Liver (tissue), 9 donors: ENCODE measurements around the gene MMP2. TPM values are rescaled to one million over a fixed set of nuclear protein-coding genes. Genes with fewer than 3 reads are reported as not detected.

ENCODE experiments used
- DNase-seq: peaks from one replicate; pipeline ENCODE4 v3.0.0-alpha.2; 2017; ENCODE audit warnings: low spot score
- H3K27ac ChIP-seq, 2 donors: one replicate each; pipeline ENCODE4 v1.7.0; 2013; ENCODE audit warnings: inconsistent platforms in 2 of 2, low read length in 2 of 2, control low read depth in 1 of 2, low read depth in 1 of 2, mild to moderate bottlenecking in 1 of 2
- H3K27me3 ChIP-seq, 4 donors: one replicate each; pipeline versions ENCODE4 v1.6.1 to v1.7.0; 2013; ENCODE audit warnings: low read length in 3 of 4, inconsistent platforms in 1 of 4, mild to moderate bottlenecking in 1 of 4, moderate library complexity in 1 of 4; ENCODE audit not compliant: control insufficient read depth in 4 of 4, insufficient read depth in 4 of 4
- H3K36me3 ChIP-seq, 4 donors: one replicate each; pipeline versions ENCODE4 v1.6.1 to v1.7.0; 2013; ENCODE audit warnings: low read length in 3 of 4, mild to moderate bottlenecking in 3 of 4, low read depth in 1 of 4, moderate library complexity in 1 of 4; ENCODE audit not compliant: control insufficient read depth in 4 of 4, insufficient read depth in 3 of 4
- H3K4me1 ChIP-seq, 4 donors: one replicate each; pipeline versions ENCODE4 v1.6.1 to v1.7.0; 2013; ENCODE audit warnings: low read length in 3 of 4, mild to moderate bottlenecking in 3 of 4, moderate library complexity in 1 of 4; ENCODE audit not compliant: control insufficient read depth in 4 of 4, insufficient read depth in 4 of 4
- H3K4me3 ChIP-seq, 3 donors: one replicate each; pipeline versions ENCODE4 v1.6.1 to v1.7.0; 2013; ENCODE audit warnings: low read length in 3 of 3, control low read depth in 1 of 3, low read depth in 1 of 3, mild to moderate bottlenecking in 1 of 3
- H3K9ac ChIP-seq, 2 donors: one replicate each; pipeline ENCODE4 v1.7.0; 2013; ENCODE audit warnings: low read length in 2 of 2, mild to moderate bottlenecking in 2 of 2, moderate library complexity in 2 of 2, control low read depth in 1 of 2, low read depth in 1 of 2
- H3K9me3 ChIP-seq, 4 donors: one replicate each; pipeline versions ENCODE4 v1.6.1 to v1.7.0; 2013; ENCODE audit warnings: low read length in 3 of 4; ENCODE audit not compliant: control insufficient read depth in 4 of 4
- ATF3 ChIP-seq: IDR thresholded peaks from 2 replicates; pipeline ENCODE4 v1.6.1; 2016; ENCODE audit warnings: antibody characterized with exemption
- EGR1 ChIP-seq, 2 donors: IDR thresholded peaks; 2 replicates each; pipeline ENCODE4 v1.6.1; 2016 to 2018; ENCODE audit warnings: antibody characterized with exemption in 2 of 2, low read depth in 2 of 2
- FOXA1 ChIP-seq: IDR thresholded peaks from 2 replicates; pipeline ENCODE4 v1.6.1; 2016; ENCODE audit warnings: antibody characterized with exemption
- FOXA2 ChIP-seq: IDR thresholded peaks from 2 replicates; pipeline ENCODE4 v1.6.1; 2016; ENCODE audit warnings: antibody characterized with exemption
- GABPA ChIP-seq, 2 donors: IDR thresholded peaks in 1 of 2; conservative IDR thresholded peaks in 1 of 2; 2 replicates each; pipeline ENCODE4 v1.6.1; 2016; ENCODE audit warnings: antibody characterized with exemption in 2 of 2, mild to moderate bottlenecking in 1 of 2, moderate library complexity in 1 of 2
- HNF4A ChIP-seq, 2 donors: conservative IDR thresholded peaks; 2 replicates each; pipeline ENCODE4 v1.6.1; 2016; ENCODE audit warnings: antibody characterized with exemption in 2 of 2, mild to moderate bottlenecking in 2 of 2
- HNF4G ChIP-seq: IDR thresholded peaks from 2 replicates; pipeline ENCODE4 v1.6.1; 2016; ENCODE audit warnings: antibody characterized with exemption
- MAX ChIP-seq: IDR thresholded peaks from 2 replicates; pipeline ENCODE4 v1.6.1; 2016; ENCODE audit warnings: antibody characterized with exemption
- NR2F2 ChIP-seq: IDR thresholded peaks from 2 replicates; pipeline ENCODE4 v1.6.1; 2016; ENCODE audit warnings: antibody characterized with exemption
- RAD21 ChIP-seq, 2 donors: IDR thresholded peaks; 2 replicates each; pipeline ENCODE4 v1.6.1; 2016; ENCODE audit warnings: antibody characterized with exemption in 2 of 2, mild to moderate bottlenecking in 2 of 2
- REST ChIP-seq: IDR thresholded peaks from 2 replicates; pipeline ENCODE4 v1.6.1; 2016; ENCODE audit warnings: antibody characterized with exemption, mild to moderate bottlenecking
- RXRA ChIP-seq, 2 donors: IDR thresholded peaks; 2 replicates each; pipeline ENCODE4 v1.6.1; 2017 to 2018; ENCODE audit warnings: antibody characterized with exemption in 2 of 2, mild to moderate bottlenecking in 1 of 2
- SP1 ChIP-seq: IDR thresholded peaks from 2 replicates; pipeline ENCODE4 v1.6.1; 2018; ENCODE audit warnings: antibody characterized with exemption, mild to moderate bottlenecking
- TAF1 ChIP-seq: conservative IDR thresholded peaks from 2 replicates; pipeline ENCODE4 v1.6.1; 2016; ENCODE audit warnings: antibody characterized with exemption, mild to moderate bottlenecking
- YY1 ChIP-seq: IDR thresholded peaks from 2 replicates; pipeline ENCODE4 v1.6.1; 2016; ENCODE audit warnings: antibody characterized with exemption, mild to moderate bottlenecking
- WGBS: extraction: QIAGEN DNeasy Blood & Tissue Kit; methylation state at CpG from one replicate; pipeline ENCODE4 v1.1.7; 2013; 5-methylcytosine and 5-hydroxymethylcytosine counted together
- polyA plus RNA-seq, 2 donors: library from polyadenylated mRNA; stranded (reverse) in 1 of 2; unstranded in 1 of 2; fragments of 200-250 nt in 1 of 2; fragments of >200 nt in 1 of 2; fragmentation: Nextera tagmentation in 1 of 2; extraction: Ambion mirVana in 1 of 2; gene quantifications; one replicate each; pipeline versions ENCODE4 v1.2.1 to v1.2.3, GENCODE V29; 2013 to 2015
- total RNA-seq, 2 donors: library from RNA; depleted of rRNA; stranded (reverse); fragments of >200 nt; gene quantifications; one replicate each; pipeline ENCODE4 v1.2.3, GENCODE V29; 2014
- TF ChIP-seq, protein P1 (sequence below): fragments of 150-350 bp; IDR thresholded peaks from 2 replicates; pipeline ENCODE4 v1.5.1; 2017; ENCODE audit warnings: improper control_type of control experiment, low read depth, low read length; ENCODE audit not compliant: missing input control
- TF ChIP-seq, protein P2 (sequence below): IDR thresholded peaks from 2 replicates; pipeline ENCODE4 v1.6.1; 2016; ENCODE audit warnings: antibody characterized with exemption
- donor health status: healthy.
- donor health status: healthy.
- donor health status: healthy.
- donor health status: healthy.
- donor health status: healthy.

Gene MMP2
- total and polyA plus RNA-seq, 4 donors, result 2.8 to 6.3 (median 5.3) TPM

- DNase-seq, result no peak
- Histone ChIP-seq H3K27ac (no peak overlapping the region), H3K36me3 (no peaks in the 10 kb centered on the region), H3K9me3 (no peaks in the 10 kb centered on the region), H3K4me3 (peak overlapping the region in 1 of 3 donors; percentile 32), H3K4me1 (peaks cover 0 to 14% (median 3%) of the 10 kb centered on the region in 4 donors), H3K9ac (no peak overlapping the region), H3K27me3 (peaks cover 0 to 9% (median 4%) of the 10 kb centered on the region in 4 donors)
- TF ChIP-seq GABPA (IDR thresholded peaks at IDR 0.05 in 1 of 2, conservative IDR thresholded peaks at IDR 0.05 in 1 of 2) (no peak), FOXA1 (no peak), RAD21 (IDR thresholded peaks at IDR 0.05) (no peak), FOXA2 (no peak), REST (no peak)
- TF ChIP-seq, protein P1, sequence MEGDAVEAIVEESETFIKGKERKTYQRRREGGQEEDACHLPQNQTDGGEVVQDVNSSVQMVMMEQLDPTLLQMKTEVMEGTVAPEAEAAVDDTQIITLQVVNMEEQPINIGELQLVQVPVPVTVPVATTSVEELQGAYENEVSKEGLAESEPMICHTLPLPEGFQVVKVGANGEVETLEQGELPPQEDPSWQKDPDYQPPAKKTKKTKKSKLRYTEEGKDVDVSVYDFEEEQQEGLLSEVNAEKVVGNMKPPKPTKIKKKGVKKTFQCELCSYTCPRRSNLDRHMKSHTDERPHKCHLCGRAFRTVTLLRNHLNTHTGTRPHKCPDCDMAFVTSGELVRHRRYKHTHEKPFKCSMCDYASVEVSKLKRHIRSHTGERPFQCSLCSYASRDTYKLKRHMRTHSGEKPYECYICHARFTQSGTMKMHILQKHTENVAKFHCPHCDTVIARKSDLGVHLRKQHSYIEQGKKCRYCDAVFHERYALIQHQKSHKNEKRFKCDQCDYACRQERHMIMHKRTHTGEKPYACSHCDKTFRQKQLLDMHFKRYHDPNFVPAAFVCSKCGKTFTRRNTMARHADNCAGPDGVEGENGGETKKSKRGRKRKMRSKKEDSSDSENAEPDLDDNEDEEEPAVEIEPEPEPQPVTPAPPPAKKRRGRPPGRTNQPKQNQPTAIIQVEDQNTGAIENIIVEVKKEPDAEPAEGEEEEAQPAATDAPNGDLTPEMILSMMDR, result no peak
- WGBS, result 2% methylated on average over 41 of the region's 41 CpGs
Measured at GRCh38 chr16:55479430-55480140, 587 bp downstream of the MMP2 start.

- Histone ChIP-seq H3K27ac (no peak overlapping the region), H3K9ac (no peak overlapping the region), H3K27me3 (peaks cover 0 to 9% (median 4%) of the 10 kb centered on the region in 4 donors), H3K4me1 (peaks cover 0 to 14% (median 3%) of the 10 kb centered on the region in 4 donors), H3K9me3 (no peaks in the 10 kb centered on the region), H3K36me3 (no peaks in the 10 kb centered on the region), H3K4me3 (no peak overlapping the region)
- 3% methylated on average over 25 of the region's 25 CpGs for WGBS
- no peak for DNase-seq
- no peak for TF ChIP-seq TAF1
- TF ChIP-seq, protein P2, sequence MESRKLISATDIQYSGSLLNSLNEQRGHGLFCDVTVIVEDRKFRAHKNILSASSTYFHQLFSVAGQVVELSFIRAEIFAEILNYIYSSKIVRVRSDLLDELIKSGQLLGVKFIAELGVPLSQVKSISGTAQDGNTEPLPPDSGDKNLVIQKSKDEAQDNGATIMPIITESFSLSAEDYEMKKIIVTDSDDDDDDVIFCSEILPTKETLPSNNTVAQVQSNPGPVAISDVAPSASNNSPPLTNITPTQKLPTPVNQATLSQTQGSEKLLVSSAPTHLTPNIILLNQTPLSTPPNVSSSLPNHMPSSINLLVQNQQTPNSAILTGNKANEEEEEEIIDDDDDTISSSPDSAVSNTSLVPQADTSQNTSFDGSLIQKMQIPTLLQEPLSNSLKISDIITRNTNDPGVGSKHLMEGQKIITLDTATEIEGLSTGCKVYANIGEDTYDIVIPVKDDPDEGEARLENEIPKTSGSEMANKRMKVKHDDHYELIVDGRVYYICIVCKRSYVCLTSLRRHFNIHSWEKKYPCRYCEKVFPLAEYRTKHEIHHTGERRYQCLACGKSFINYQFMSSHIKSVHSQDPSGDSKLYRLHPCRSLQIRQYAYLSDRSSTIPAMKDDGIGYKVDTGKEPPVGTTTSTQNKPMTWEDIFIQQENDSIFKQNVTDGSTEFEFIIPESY, result no peak
- TF ChIP-seq NR2F2, result no peak
- TF ChIP-seq, protein P1, result no peak
- no peak for TF ChIP-seq RXRA (IDR thresholded peaks at IDR 0.05)
- TF ChIP-seq HNF4A (conservative IDR thresholded peaks at IDR 0.05), result no peak
- TF ChIP-seq YY1, result no peak
- TF ChIP-seq FOXA2, result no peak
- no peak for TF ChIP-seq GABPA (IDR thresholded peaks at IDR 0.05 in 1 of 2, conservative IDR thresholded peaks at IDR 0.05 in 1 of 2)
- TF ChIP-seq FOXA1, result no peak
- no peak for TF ChIP-seq ATF3
- TF ChIP-seq REST, result no peak
- no peak for TF ChIP-seq SP1
- TF ChIP-seq MAX, result no peak
- no peak for TF ChIP-seq RAD21 (IDR thresholded peaks at IDR 0.05)
- TF ChIP-seq HNF4G, result no peak
- no peak for TF ChIP-seq EGR1 (IDR thresholded peaks at IDR 0.05; ENCODE audit: low read depth in 2 of 2)
Measured at GRCh38 chr16:55480228-55480655, 1.2 kb downstream of the MMP2 start.
